Neural progenitor cell (in vitro differentiated cells): ENCODE data around the gene DHRS3. TPM values are rescaled to one million over a fixed set of nuclear protein-coding genes. Genes with fewer than 3 reads are reported as not detected.

ENCODE experiments used
- DNase-seq: peaks from one replicate; pipeline ENCODE4 v3.0.0-alpha.2; 2016; ENCODE audit warnings: low spot score
- H2AFZ ChIP-seq: fragments of 200-600 bp; sonication (generic); replicated peaks from 2 replicates; pipeline ENCODE4 v1.6.1; 2016; ENCODE audit warnings: antibody characterized with exemption
- H3F3A ChIP-seq: fragments of 200-600 bp; sonication (generic); 2 replicates; pipeline ENCODE4 v1.6.1; 2016; ENCODE audit warnings: antibody characterized with exemption, low read depth
- H3K27ac ChIP-seq: fragments of 200-600 bp; sonication (generic); 2 replicates; pipeline ENCODE4 v1.5.1; 2016; ENCODE audit warnings: mild to moderate bottlenecking
- H3K27me3 ChIP-seq: fragments of 200-600 bp; sonication (generic); 2 replicates; pipeline ENCODE4 v1.6.1; 2016; ENCODE audit warnings: mild to moderate bottlenecking, moderate library complexity
- H3K36me3 ChIP-seq: fragments of 200-600 bp; sonication (generic); 2 replicates; pipeline ENCODE4 v1.5.1; 2016
- H3K4me1 ChIP-seq: fragments of 200-600 bp; sonication (generic); 2 replicates; pipeline ENCODE4 v1.6.1; 2016; ENCODE audit warnings: mixed run types
- H3K4me2 ChIP-seq: fragments of 200-600 bp; sonication (generic); 2 replicates; pipeline ENCODE4 v1.6.1; 2016
- H3K4me3 ChIP-seq: fragments of 200-600 bp; sonication (generic); 2 replicates; pipeline ENCODE4 v1.5.1; 2016
- H3K79me2 ChIP-seq: fragments of 200-600 bp; sonication (generic); 2 replicates; pipeline ENCODE4 v1.6.1; 2016; ENCODE audit warnings: low read depth
- H3K9ac ChIP-seq: fragments of 200-600 bp; sonication (generic); 2 replicates; pipeline ENCODE4 v1.6.1; 2016
- H3K9me3 ChIP-seq: fragments of 200-600 bp; sonication (generic); 2 replicates; pipeline ENCODE4 v1.5.1; 2016; ENCODE audit warnings: low read depth
- H4K20me1 ChIP-seq: fragments of 200-600 bp; sonication (generic); 2 replicates; pipeline ENCODE4 v1.6.1; 2016; ENCODE audit warnings: low read depth
- H3K27ac Mint-ChIP-seq: 3 replicates; pipeline ENCODE4 v1.8.0; 2021; ENCODE audit warnings: mixed read lengths
- H3K27me3 Mint-ChIP-seq: 2 replicates; pipeline ENCODE4 v1.8.0; 2022; ENCODE audit warnings: low read depth, mild to moderate bottlenecking, inconsistent platforms, moderate library complexity, mixed read lengths; ENCODE audit not compliant: insufficient read depth
- H3K36me3 Mint-ChIP-seq: 3 replicates; pipeline ENCODE4 v1.8.0; 2021; ENCODE audit warnings: mixed read lengths
- H3K4me1 Mint-ChIP-seq: 3 replicates; pipeline ENCODE4 v1.8.0; 2021; ENCODE audit warnings: mixed read lengths
- H3K4me3 Mint-ChIP-seq: 3 replicates; pipeline ENCODE4 v1.8.0; 2021; ENCODE audit warnings: mild to moderate bottlenecking, moderate library complexity, mixed read lengths
- H3K9me3 Mint-ChIP-seq: 3 replicates; pipeline ENCODE4 v1.8.0; 2020; ENCODE audit warnings: mixed read lengths
- CTCF ChIP-seq: fragments of 200-600 bp; sonication (generic); IDR thresholded peaks from 2 replicates; pipeline ENCODE4 v1.5.1; 2017; ENCODE audit warnings: antibody characterized with exemption, mild to moderate bottlenecking
- EZH2 ChIP-seq: fragments of 200-600 bp; sonication (generic); IDR thresholded peaks from 2 replicates; pipeline ENCODE4 v1.6.1; 2017; ENCODE audit warnings: antibody characterized with exemption, mild to moderate bottlenecking, moderate library complexity
- EZH2phosphoT487 ChIP-seq: fragments of 200-600 bp; sonication (generic); IDR thresholded peaks from 2 replicates; pipeline ENCODE4 v1.6.1; 2017; ENCODE audit warnings: antibody characterized with exemption
- total RNA-seq: library from RNA; depleted of rRNA; stranded (reverse); fragments of >200 nt; gene quantifications from 2 replicates; pipeline ENCODE4 v1.2.3, GENCODE V29; 2015; ENCODE audit warnings: low replicate concordance

Gene DHRS3
- total RNA-seq, 1 donor from 2014 or later = 4.3 TPM

GRCh38 chr1:12636098-12636950, 18.3 kb upstream of the DHRS3 start:
- H3K27me3 Mint-ChIP-seq = no peaks in the 10 kb centered on the region
- Histone ChIP-seq H3K4me1 (peaks cover 11% of the 10 kb centered on the region), H3K36me3 (no peaks in the 10 kb centered on the region), H4K20me1 (no peaks in the 10 kb centered on the region), H3K27ac (no peak overlapping the region), H3K9ac (no peak overlapping the region), H3K4me3 (no peak overlapping the region), H3K9me3 (no peaks in the 10 kb centered on the region), H3K27me3 (no peaks in the 10 kb centered on the region), H3K79me2 (no peaks in the 10 kb centered on the region), H3K4me2 (no peak overlapping the region), H2AFZ (peak overlapping the region; percentile 3), H3F3A (no peaks in the 10 kb centered on the region)
- H3K4me1 Mint-ChIP-seq = no peaks in the 10 kb centered on the region
- TF ChIP-seq CTCF = no peak
- TF ChIP-seq EZH2 = no peak
- no peak for TF ChIP-seq EZH2phosphoT487
- H3K4me3 Mint-ChIP-seq = no peak overlapping the region
- H3K27ac Mint-ChIP-seq = peak overlapping the region; percentile 24
- DNase-seq = peak; percentile 50
- H3K36me3 Mint-ChIP-seq = no peaks in the 10 kb centered on the region
- peaks cover 33% of the 10 kb centered on the region for H3K9me3 Mint-ChIP-seq

- Mint-ChIP-seq H3K9me3 (peaks cover 18% of the 10 kb centered on the region), H3K36me3 (no peaks in the 10 kb centered on the region), H3K27ac (no peak overlapping the region), H3K27me3 (peaks cover 4% of the 10 kb centered on the region), H3K4me1 (peaks cover 3% of the 10 kb centered on the region), H3K4me3 (no peak overlapping the region)
- TF ChIP-seq EZH2 = no peak
- no peak for TF ChIP-seq CTCF
- TF ChIP-seq EZH2phosphoT487 = no peak
- Histone ChIP-seq H3K36me3 (no peaks in the 10 kb centered on the region), H3F3A (peaks cover 4% of the 10 kb centered on the region), H3K4me1 (peaks cover 17% of the 10 kb centered on the region), H3K27me3 (no peaks in the 10 kb centered on the region), H3K9ac (no peak overlapping the region), H4K20me1 (no peaks in the 10 kb centered on the region), H2AFZ (no peak overlapping the region), H3K4me2 (no peak overlapping the region), H3K9me3 (no peaks in the 10 kb centered on the region), H3K27ac (no peak overlapping the region), H3K4me3 (no peak overlapping the region), H3K79me2 (no peaks in the 10 kb centered on the region)
- DNase-seq = no peak
Observed at GRCh38 chr1:12634696-12635202, 16.7 kb upstream of the DHRS3 start.

- Histone ChIP-seq H3K27ac (no peak overlapping the region), H2AFZ (no peak overlapping the region), H3K27me3 (no peaks in the 10 kb centered on the region), H3F3A (peaks cover 10% of the 10 kb centered on the region), H4K20me1 (no peaks in the 10 kb centered on the region), H3K4me1 (peaks cover 23% of the 10 kb centered on the region), H3K4me2 (no peak overlapping the region), H3K79me2 (no peaks in the 10 kb centered on the region), H3K9me3 (no peaks in the 10 kb centered on the region), H3K9ac (no peak overlapping the region), H3K36me3 (no peaks in the 10 kb centered on the region), H3K4me3 (no peak overlapping the region)
- Mint-ChIP-seq H3K36me3 (no peaks in the 10 kb centered on the region), H3K4me3 (no peak overlapping the region), H3K27me3 (peaks cover 4% of the 10 kb centered on the region), H3K27ac (no peak overlapping the region), H3K9me3 (peaks cover 12% of the 10 kb centered on the region), H3K4me1 (peaks cover 8% of the 10 kb centered on the region)
- TF ChIP-seq EZH2phosphoT487 = no peak
- no peak for TF ChIP-seq CTCF
- DNase-seq = no peak
Observed at GRCh38 chr1:12634156-12634555, 16.1 kb upstream of the DHRS3 start.
